GM23338 (cell line): ENCODE measurements around the gene FBXO38. TPM values are rescaled to one million over a fixed set of nuclear protein-coding genes. Genes with fewer than 3 reads are reported as not detected.

ENCODE experiments used
- ATAC-seq: fragments of 200-7000 bp; cut with Tn5 transposase; 3 replicates; pipeline ENCODE4 v1.9.1; 2020
- DNase-seq: peaks from one replicate; pipeline ENCODE4 v3.0.0-alpha.2; 2015; ENCODE audit warnings: low spot score
- H2AFZ ChIP-seq: fragments of 200-600 bp; sonication (generic); 2 replicates; pipeline ENCODE4 v1.8.0; 2016; ENCODE audit warnings: antibody characterized with exemption, mild to moderate bottlenecking, moderate library complexity
- H3F3A ChIP-seq: fragments of 200-600 bp; sonication (generic); replicated peaks from 2 replicates; pipeline ENCODE4 v1.8.0; 2017; ENCODE audit warnings: antibody characterized with exemption, mixed run types, low read depth
- H3K27ac ChIP-seq: fragments of 200-600 bp; sonication (generic); 2 replicates; pipeline ENCODE4 v1.6.1; 2016; ENCODE audit warnings: low read depth
- H3K27me3 ChIP-seq: fragments of 200-600 bp; sonication (generic); 2 replicates; pipeline ENCODE4 v1.8.0; 2016; ENCODE audit warnings: mild to moderate bottlenecking, mixed run types, moderate library complexity; ENCODE audit not compliant: insufficient read depth
- H3K36me3 ChIP-seq: fragments of 200-600 bp; sonication (generic); 2 replicates; pipeline ENCODE4 v1.8.0; 2016; ENCODE audit warnings: mild to moderate bottlenecking; ENCODE audit not compliant: insufficient read depth
- H3K4me1 ChIP-seq: fragments of 200-600 bp; sonication (generic); 2 replicates; pipeline ENCODE4 v1.8.0; 2016; ENCODE audit warnings: mild to moderate bottlenecking, moderate library complexity; ENCODE audit not compliant: insufficient read depth
- H3K4me2 ChIP-seq: fragments of 200-600 bp; sonication (generic); 2 replicates; pipeline ENCODE4 v1.7.1; 2017; ENCODE audit warnings: mixed run types
- H3K4me3 ChIP-seq: fragments of 200-600 bp; sonication (generic); 2 replicates; pipeline ENCODE4 v1.6.1; 2016; ENCODE audit warnings: mixed run types
- H3K79me2 ChIP-seq: fragments of 200-600 bp; sonication (generic); replicated peaks from 2 replicates; pipeline ENCODE4 v1.8.0; 2017; ENCODE audit warnings: mild to moderate bottlenecking; ENCODE audit not compliant: insufficient read depth
- H3K9me2 ChIP-seq: fragments of 200-600 bp; sonication (generic); 2 replicates; pipeline ENCODE4 v1.8.0; 2017; ENCODE audit not compliant: insufficient read depth
- H4K20me1 ChIP-seq: fragments of 200-600 bp; sonication (generic); replicated peaks from 2 replicates; pipeline ENCODE4 v1.8.0; 2017; ENCODE audit warnings: mild to moderate bottlenecking; ENCODE audit not compliant: insufficient read depth
- H3K27ac Mint-ChIP-seq: 2 replicates; pipeline ENCODE4 v1.8.0; 2020; ENCODE audit warnings: inconsistent platforms, mild to moderate bottlenecking, moderate library complexity, mixed read lengths
- H3K27me3 Mint-ChIP-seq: 3 replicates; pipeline ENCODE4 v1.8.0; 2022; ENCODE audit warnings: low read depth, mild to moderate bottlenecking, moderate library complexity, mixed read lengths, inconsistent platforms; ENCODE audit not compliant: insufficient read depth, poor library complexity
- H3K36me3 Mint-ChIP-seq: 3 replicates; pipeline ENCODE4 v1.8.0; 2021; ENCODE audit warnings: low read depth, mild to moderate bottlenecking, inconsistent platforms, moderate library complexity, mixed read lengths
- H3K4me1 Mint-ChIP-seq: 3 replicates; pipeline ENCODE4 v1.8.0; 2020; ENCODE audit warnings: mild to moderate bottlenecking, inconsistent platforms, mixed read lengths
- H3K4me3 Mint-ChIP-seq: 3 replicates; pipeline ENCODE4 v1.8.0; 2021; ENCODE audit warnings: moderate library complexity, mild to moderate bottlenecking, inconsistent platforms, mixed read lengths
- H3K9me3 Mint-ChIP-seq: 3 replicates; pipeline ENCODE4 v1.8.0; 2020; ENCODE audit warnings: moderate library complexity, mild to moderate bottlenecking, inconsistent platforms, mixed read lengths
- CREB1 ChIP-seq: fragments of 250-450 bp; sonication (Bioruptor Pico); IDR thresholded peaks from 2 replicates; pipeline ENCODE4 v1.5.0; 2020; ENCODE audit warnings: low read depth, mild to moderate bottlenecking, moderate library complexity
- JUNB ChIP-seq: IDR thresholded peaks from one replicate; pipeline ENCODE4 v1.6.1; 2016; ENCODE audit warnings: antibody characterized with exemption; ENCODE audit not compliant: unreplicated experiment
- REST ChIP-seq: IDR thresholded peaks from one replicate; pipeline ENCODE4 v1.6.1; 2018; ENCODE audit warnings: antibody characterized with exemption; ENCODE audit not compliant: unreplicated experiment
- ZNF114 ChIP-seq: fragments of 250-450 bp; sonication (Bioruptor Pico); IDR thresholded peaks from 2 replicates; pipeline ENCODE4 v1.5.0; 2020; ENCODE audit warnings: mild to moderate bottlenecking, moderate library complexity
- ZNF331 ChIP-seq: fragments of 250-450 bp; sonication (Bioruptor Pico); IDR thresholded peaks from 2 replicates; pipeline ENCODE4 v1.5.0; 2020; ENCODE audit warnings: low read depth, mild to moderate bottlenecking, moderate library complexity
- ZNF462 ChIP-seq: fragments of 250-450 bp; sonication (Bioruptor Pico); IDR thresholded peaks from 2 replicates; pipeline ENCODE4 v1.5.0; 2020; ENCODE audit warnings: mild to moderate bottlenecking, moderate library complexity
- polyA plus RNA-seq: library from polyadenylated mRNA; unstranded; fragments of >200 nt; fragmentation: Nextera tagmentation; extraction: Ambion mirVana; gene quantifications from 2 replicates; pipeline ENCODE4 v1.2.1, GENCODE V29; 2016
- total RNA-seq: library from RNA; depleted of rRNA; stranded (reverse); fragments of >200 nt; shearing (Covaris generic); gene quantifications from 2 replicates; pipeline ENCODE4 v1.2.3, GENCODE V29; 2014

FBXO38 gene
- total and polyA plus RNA-seq, 2 experiments from 2014 or later: 13.3 to 45.6 TPM

GRCh38 chr5:148398698-148399121 lies 15.0 kb downstream of the FBXO38 start (continued):
- no peak for TF ChIP-seq ZNF462

- H3K4me1 Mint-ChIP-seq: peaks cover 22% of the 10 kb centered on the region
- H3K4me2 ChIP-seq: no peak overlapping the region
- no peak for TF ChIP-seq ZNF462
- no peak for TF ChIP-seq REST
- no peak for TF ChIP-seq CREB1
- TF ChIP-seq JUNB: no peak
- no peak for TF ChIP-seq ZNF114 (CRISPR knock-in tag)
- no peak for TF ChIP-seq ZNF331 (CRISPR knock-in tag)
Measured at GRCh38 chr5:148401604-148402003, 17.8 kb downstream of the FBXO38 start.

More at GRCh38 chr5:148401604-148402003, 17.8 kb downstream of the FBXO38 start:
- H3K9me3 Mint-ChIP-seq: no peaks in the 10 kb centered on the region
- Histone ChIP-seq H3K27ac (no peak overlapping the region), H3K79me2 (no peaks in the 10 kb centered on the region), H3K4me1 (peaks cover 14% of the 10 kb centered on the region; the same call in 1 of the 2 replicates), H2AFZ (no peak overlapping the region), H3K36me3 (peaks cover 24% of the 10 kb centered on the region; the same call in 1 of the 2 replicates), H3K4me3 (no peak overlapping the region), H3K27me3 (no peaks in the 10 kb centered on the region), H3K9me2 (no peaks in the 10 kb centered on the region), H4K20me1 (no peaks in the 10 kb centered on the region), H3F3A (no peaks in the 10 kb centered on the region)
- no peak for ATAC-seq
- DNase-seq: no peak
- H3K36me3 Mint-ChIP-seq: peaks cover 42% of the 10 kb centered on the region; the same call in 2 of the 3 replicates
- H3K27me3 Mint-ChIP-seq: peaks cover 1% of the 10 kb centered on the region
- no peak overlapping the region for H3K27ac Mint-ChIP-seq
- no peak overlapping the region for H3K4me3 Mint-ChIP-seq
